ENCODE measurements around the gene HOXB4.

DNA sequence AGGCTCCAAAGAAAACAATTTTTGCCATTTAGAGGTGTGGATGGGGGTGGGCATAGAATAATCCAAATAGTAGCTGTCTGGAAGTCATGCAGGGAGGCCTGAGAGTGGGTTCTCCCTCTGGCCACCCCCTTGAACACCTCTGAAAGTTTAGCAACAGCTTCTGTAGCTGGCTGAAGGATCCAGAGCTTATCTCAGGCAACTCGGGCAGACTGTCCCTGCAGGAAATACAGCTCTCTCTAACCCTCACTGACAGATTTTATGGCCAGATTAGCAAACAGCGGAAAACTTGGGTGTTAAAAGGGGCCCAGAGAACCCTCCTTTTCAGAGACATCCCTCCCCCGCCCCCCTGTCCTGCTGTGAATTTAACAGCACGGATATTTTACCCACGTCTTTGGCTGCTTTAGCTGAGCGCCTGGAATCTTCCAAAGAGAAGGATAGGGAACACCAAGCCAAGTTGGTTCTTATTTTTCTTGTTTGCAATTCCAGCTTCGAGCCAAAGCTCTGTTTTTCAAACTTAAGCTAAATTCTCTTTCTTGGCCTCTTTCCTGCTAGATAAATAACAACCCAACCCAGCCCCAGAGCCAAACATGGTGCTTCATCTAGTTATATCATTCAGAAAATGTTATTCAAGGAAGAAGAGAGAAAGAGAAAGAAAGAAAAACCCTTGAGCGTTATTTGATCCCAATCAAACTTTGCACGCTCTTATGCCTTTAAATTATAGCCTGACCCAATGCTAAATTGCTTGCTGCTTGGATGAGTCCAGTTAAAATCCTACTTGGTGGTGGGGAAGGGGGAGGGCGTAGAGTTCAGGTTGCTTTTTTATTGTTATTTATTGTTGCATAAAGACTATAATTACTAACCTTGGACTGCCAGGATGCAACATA is 31.0 kb downstream of the HOXB4 start:
- TF ChIP-seq, protein P1, sequence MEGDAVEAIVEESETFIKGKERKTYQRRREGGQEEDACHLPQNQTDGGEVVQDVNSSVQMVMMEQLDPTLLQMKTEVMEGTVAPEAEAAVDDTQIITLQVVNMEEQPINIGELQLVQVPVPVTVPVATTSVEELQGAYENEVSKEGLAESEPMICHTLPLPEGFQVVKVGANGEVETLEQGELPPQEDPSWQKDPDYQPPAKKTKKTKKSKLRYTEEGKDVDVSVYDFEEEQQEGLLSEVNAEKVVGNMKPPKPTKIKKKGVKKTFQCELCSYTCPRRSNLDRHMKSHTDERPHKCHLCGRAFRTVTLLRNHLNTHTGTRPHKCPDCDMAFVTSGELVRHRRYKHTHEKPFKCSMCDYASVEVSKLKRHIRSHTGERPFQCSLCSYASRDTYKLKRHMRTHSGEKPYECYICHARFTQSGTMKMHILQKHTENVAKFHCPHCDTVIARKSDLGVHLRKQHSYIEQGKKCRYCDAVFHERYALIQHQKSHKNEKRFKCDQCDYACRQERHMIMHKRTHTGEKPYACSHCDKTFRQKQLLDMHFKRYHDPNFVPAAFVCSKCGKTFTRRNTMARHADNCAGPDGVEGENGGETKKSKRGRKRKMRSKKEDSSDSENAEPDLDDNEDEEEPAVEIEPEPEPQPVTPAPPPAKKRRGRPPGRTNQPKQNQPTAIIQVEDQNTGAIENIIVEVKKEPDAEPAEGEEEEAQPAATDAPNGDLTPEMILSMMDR (IDR thresholded peaks at IDR 0.05; ENCODE audit: low read length): no peak
- no peak for TF ChIP-seq EZH2 (optimal IDR thresholded peaks at IDR 0.05; ENCODE audit: low read depth, low read length)

Data from MM.1S (cell line).